Smooth muscle cell (in vitro differentiated cells): ENCODE data around the gene OR2G6. TPM values are rescaled to one million over a fixed set of nuclear protein-coding genes. Genes with fewer than 3 reads are reported as not detected.
"Not testable (repeated sequence)": the region's sequence is repeated elsewhere in the genome, so short reads cannot be mapped to it uniquely, and the experiment has no call there.

Experiments used
- DNase-seq: peaks from one replicate; lab custom pipeline; 2025; ENCODE audit not compliant: unreplicated experiment; lab: John Stamatoyannopoulos, UW
- H2AFZ ChIP-seq: fragments of 200-600 bp; sonication (generic); 2 replicates; pipeline ENCODE4 v1.6.0; 2016; ENCODE audit warnings: antibody characterized with exemption, low read depth, mild to moderate bottlenecking
- H3F3A ChIP-seq: fragments of 200-600 bp; sonication (generic); 2 replicates; pipeline ENCODE4 v1.6.0; 2017; ENCODE audit warnings: antibody characterized with exemption, low read depth
- H3K27ac ChIP-seq: fragments of 200-600 bp; sonication (generic); 2 replicates; pipeline ENCODE4 v1.5.1; 2016; ENCODE audit warnings: low read depth, mild to moderate bottlenecking
- H3K27me3 ChIP-seq: fragments of 200-600 bp; sonication (generic); 2 replicates; pipeline ENCODE4 v1.6.1; 2016; ENCODE audit warnings: low read depth, mild to moderate bottlenecking
- H3K36me3 ChIP-seq: fragments of 200-600 bp; sonication (generic); 2 replicates; pipeline ENCODE4 v1.5.1; 2016; ENCODE audit warnings: low read depth
- H3K4me1 ChIP-seq: fragments of 200-600 bp; sonication (generic); 2 replicates; pipeline ENCODE4 v1.5.1; 2016; ENCODE audit warnings: low read depth
- H3K4me2 ChIP-seq: fragments of 200-600 bp; sonication (generic); 2 replicates; pipeline ENCODE4 v1.6.0; 2016; ENCODE audit warnings: mild to moderate bottlenecking
- H3K4me3 ChIP-seq: fragments of 200-600 bp; sonication (generic); 2 replicates; pipeline ENCODE4 v1.5.1; 2016; ENCODE audit warnings: mild to moderate bottlenecking
- H3K79me2 ChIP-seq: fragments of 200-600 bp; sonication (generic); 2 replicates; pipeline ENCODE4 v1.6.0; 2016; ENCODE audit warnings: low read depth, mild to moderate bottlenecking
- H3K9ac ChIP-seq: fragments of 200-600 bp; sonication (generic); 2 replicates; pipeline ENCODE4 v1.6.0; 2016; ENCODE audit warnings: low read depth
- H3K9me3 ChIP-seq: fragments of 200-600 bp; sonication (generic); replicated peaks from 2 replicates; pipeline ENCODE4 v1.5.1; 2016; ENCODE audit warnings: low read depth
- H4K20me1 ChIP-seq: fragments of 200-600 bp; sonication (generic); 2 replicates; pipeline ENCODE4 v1.6.0; 2016; ENCODE audit warnings: low read depth
- CTCF ChIP-seq: fragments of 200-600 bp; sonication (generic); IDR thresholded peaks from 2 replicates; pipeline ENCODE4 v1.5.1; 2017; ENCODE audit warnings: borderline replicate concordance, mild to moderate bottlenecking, antibody characterized with exemption; ENCODE audit not compliant: insufficient read depth, poor library complexity, severe bottlenecking
- WGBS: methylation state at CpG from one replicate; pipeline ENCODE4 v1.1.7; 2016; ENCODE audit warnings: low lambda C conversion rate; 5-methylcytosine and 5-hydroxymethylcytosine counted together
- polyA plus RNA-seq: library from polyadenylated mRNA; unstranded; fragments of >200 nt; fragmentation: Nextera tagmentation; extraction: Ambion mirVana; gene quantifications from 2 replicates; pipeline ENCODE4 v1.2.1, GENCODE V29; 2016
- total RNA-seq: library from RNA; depleted of rRNA; stranded (reverse); fragments of >200 nt; gene quantifications from 2 replicates; pipeline ENCODE4 v1.2.3, GENCODE V29; 2014

The OR2G6 gene
- not detected in 2 replicates for total RNA-seq
- polyA plus RNA-seq, result not detected in 2 replicates

- DNase-seq, H4K20me1 ChIP-seq, H3K27ac ChIP-seq, H3K9me3 ChIP-seq, H3K79me2 ChIP-seq, H2AFZ ChIP-seq, H3K4me1 ChIP-seq, H3F3A ChIP-seq, H3K9ac ChIP-seq, H3K4me3 ChIP-seq, H3K27me3 ChIP-seq, H3K36me3 ChIP-seq, H3K4me2 ChIP-seq: not testable (repeated sequence)
- WGBS, result no CpG with 5 or more reads among the region's 2 CpGs
These were observed at the start of gene OR2G6 for GRCh38 chr1:248507773-248508172. OR2G6 (plus strand) TSS chr1:248508073; CDS start chr1:248521647, 13,574 bp downstream.

GRCh38 chr1:248459117-248459516, 48.8 kb upstream of the OR2G6 start:
- H4K20me1 ChIP-seq, H2AFZ ChIP-seq, H3F3A ChIP-seq, H3K4me1 ChIP-seq, H3K4me3 ChIP-seq, H3K9ac ChIP-seq, H3K4me2 ChIP-seq, H3K27ac ChIP-seq, H3K36me3 ChIP-seq, H3K27me3 ChIP-seq, H3K79me2 ChIP-seq, DNase-seq: not testable (repeated sequence)
- 32% methylated on average over 7 of the region's 7 CpGs for WGBS
- peaks cover 11% of the 10 kb centered on the region for H3K9me3 ChIP-seq

GRCh38 chr1:248471154-248471553, 36.7 kb upstream of the OR2G6 start:
- H3K36me3 ChIP-seq, result no peaks in the 10 kb centered on the region
- H3K4me3 ChIP-seq, result no peak overlapping the region
- H3F3A ChIP-seq, result no peaks in the 10 kb centered on the region
- no peak for DNase-seq
- WGBS, result 67% methylated on average over 4 of the region's 4 CpGs
- H2AFZ ChIP-seq, result no peak overlapping the region
- no peak overlapping the region for H3K4me2 ChIP-seq
- H3K9ac ChIP-seq, result no peak overlapping the region
- no peak for TF ChIP-seq CTCF
- no peaks in the 10 kb centered on the region for H3K4me1 ChIP-seq
- no peaks in the 10 kb centered on the region for H3K79me2 ChIP-seq
- H3K27me3 ChIP-seq, result no peaks in the 10 kb centered on the region
- no peaks in the 10 kb centered on the region for H4K20me1 ChIP-seq
- no peak overlapping the region for H3K27ac ChIP-seq
- H3K9me3 ChIP-seq, result no peaks in the 10 kb centered on the region

- H3K4me1 ChIP-seq, H2AFZ ChIP-seq, H3F3A ChIP-seq, H4K20me1 ChIP-seq, H3K27me3 ChIP-seq, H3K9ac ChIP-seq, H3K4me3 ChIP-seq, H3K79me2 ChIP-seq, H3K4me2 ChIP-seq, H3K27ac ChIP-seq, DNase-seq, H3K9me3 ChIP-seq, H3K36me3 ChIP-seq: not testable (repeated sequence)
- 49% methylated on average over 2 of the region's 2 CpGs for WGBS
These were observed 35.8 kb upstream of the OR2G6 start for GRCh38 chr1:248472111-248472510.

GRCh38 chr1:248473051-248473450, 34.8 kb upstream of the OR2G6 start, which contains the start of gene OR2T3:
OR2T3 (plus strand) TSS chr1:248473351; CDS start chr1:248473351, 0 bp downstream.
- H3K27ac ChIP-seq, H3K4me2 ChIP-seq, H3K36me3 ChIP-seq, H3K79me2 ChIP-seq, H3K4me3 ChIP-seq, H3F3A ChIP-seq, H4K20me1 ChIP-seq, H3K4me1 ChIP-seq, DNase-seq, H3K9ac ChIP-seq, H3K9me3 ChIP-seq, H2AFZ ChIP-seq, H3K27me3 ChIP-seq: not testable (repeated sequence)
- 79% methylated on average over 2 of the region's 2 CpGs for WGBS

GRCh38 chr1:248475660-248476059, 32.2 kb upstream of the OR2G6 start:
- H3K4me1 ChIP-seq, H3K4me2 ChIP-seq, H3K27me3 ChIP-seq, H3K9ac ChIP-seq, H2AFZ ChIP-seq, H3K9me3 ChIP-seq, H3K79me2 ChIP-seq, H4K20me1 ChIP-seq, H3K4me3 ChIP-seq, H3K27ac ChIP-seq, DNase-seq, H3K36me3 ChIP-seq, H3F3A ChIP-seq: not testable (repeated sequence)
- no CpG with 5 or more reads among the region's 1 CpG for WGBS

GRCh38 chr1:248481686-248482579, 25.9 kb upstream of the OR2G6 start:
- not testable (repeated sequence) for H3K36me3 ChIP-seq, H3K27me3 ChIP-seq, H2AFZ ChIP-seq, H3K4me3 ChIP-seq, H3K9me3 ChIP-seq, H3K27ac ChIP-seq, H3K4me2 ChIP-seq, H3K4me1 ChIP-seq, DNase-seq, H3F3A ChIP-seq, H3K79me2 ChIP-seq, H4K20me1 ChIP-seq, H3K9ac ChIP-seq
- WGBS, result 58% methylated on average over 12 of the region's 13 CpGs

GRCh38 chr1:248488289-248488688, 19.6 kb upstream of the OR2G6 start, which contains the start of gene OR2T5:
OR2T5 (plus strand) TSS chr1:248488589; CDS start chr1:248488589, 0 bp downstream.
- not testable (repeated sequence) for H3K79me2 ChIP-seq, H3K36me3 ChIP-seq, DNase-seq, H3K27ac ChIP-seq, H3K4me1 ChIP-seq, H3K9ac ChIP-seq, H3F3A ChIP-seq, H3K4me2 ChIP-seq, H2AFZ ChIP-seq, H3K9me3 ChIP-seq, H3K4me3 ChIP-seq, H4K20me1 ChIP-seq, H3K27me3 ChIP-seq
- WGBS, result 87% methylated on average over 4 of the region's 6 CpGs
